ENCODE results near the gene VIT. TPM values are rescaled to one million over a fixed set of nuclear protein-coding genes. Genes with fewer than 3 reads are reported as not detected.

The VIT gene
- total and polyA plus RNA-seq, 2 experiments from 2014 or later: not detected

DNA sequence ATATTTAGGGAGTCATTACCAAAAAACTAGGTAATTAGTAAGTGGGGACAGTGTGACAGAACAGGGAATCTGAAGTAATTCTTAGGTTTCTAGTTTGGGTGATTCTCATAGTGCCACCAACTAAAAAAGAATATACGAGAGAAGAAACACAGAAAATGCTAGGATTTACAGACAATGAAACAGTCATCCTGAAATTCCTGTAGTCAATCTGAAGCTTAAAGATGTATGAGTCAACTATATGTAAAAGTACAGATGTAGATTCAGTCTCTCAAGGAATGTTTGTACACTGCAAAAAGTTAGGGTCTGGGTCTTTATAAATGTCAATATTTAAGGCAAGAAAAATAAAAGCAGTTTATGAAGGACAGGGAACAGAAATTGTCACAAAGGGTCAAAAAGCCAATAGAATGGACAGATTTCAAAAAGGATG lies 162.9 kb downstream of the VIT start:
- Mint-ChIP-seq H3K27me3 (ENCODE audit: insufficient read depth, low read depth, poor library complexity) (no peaks in the 10 kb centered on the region), H3K9me3 (no peaks in the 10 kb centered on the region), H3K4me3 (no peak overlapping the region), H3K36me3 (ENCODE audit: low read depth) (peaks cover 29% of the 10 kb centered on the region), H3K27ac (no peak overlapping the region), H3K4me1 (peaks cover 5% of the 10 kb centered on the region)
- Histone ChIP-seq H3K36me3 (ENCODE audit: insufficient read depth) (no peaks in the 10 kb centered on the region; the same call in 1 of the 2 replicates), H3K27ac (ENCODE audit: low read depth) (peak overlapping the region; percentile 30; the same call in 1 of the 2 replicates), H3K27me3 (ENCODE audit: insufficient read depth) (no peaks in the 10 kb centered on the region), H2AFZ (no peak overlapping the region), H3K4me2 (no peak overlapping the region), H3K4me3 (no peak overlapping the region), H3K79me2 (replicated peaks; ENCODE audit: insufficient read depth) (no peaks in the 10 kb centered on the region), H3F3A (replicated peaks; ENCODE audit: low read depth) (no peaks in the 10 kb centered on the region), H4K20me1 (replicated peaks; ENCODE audit: insufficient read depth) (no peaks in the 10 kb centered on the region), H3K4me1 (ENCODE audit: insufficient read depth) (peaks cover 18% of the 10 kb centered on the region), H3K9me2 (ENCODE audit: insufficient read depth) (no peaks in the 10 kb centered on the region)
- DNase-seq (ENCODE audit: low spot score) (no peak), ATAC-seq (no peak)
- no peak for TF ChIP-seq CREB1 (CRISPR knock-in tag; IDR thresholded peaks at IDR 0.05; ENCODE audit: low read depth)
- TF ChIP-seq, protein P1, sequence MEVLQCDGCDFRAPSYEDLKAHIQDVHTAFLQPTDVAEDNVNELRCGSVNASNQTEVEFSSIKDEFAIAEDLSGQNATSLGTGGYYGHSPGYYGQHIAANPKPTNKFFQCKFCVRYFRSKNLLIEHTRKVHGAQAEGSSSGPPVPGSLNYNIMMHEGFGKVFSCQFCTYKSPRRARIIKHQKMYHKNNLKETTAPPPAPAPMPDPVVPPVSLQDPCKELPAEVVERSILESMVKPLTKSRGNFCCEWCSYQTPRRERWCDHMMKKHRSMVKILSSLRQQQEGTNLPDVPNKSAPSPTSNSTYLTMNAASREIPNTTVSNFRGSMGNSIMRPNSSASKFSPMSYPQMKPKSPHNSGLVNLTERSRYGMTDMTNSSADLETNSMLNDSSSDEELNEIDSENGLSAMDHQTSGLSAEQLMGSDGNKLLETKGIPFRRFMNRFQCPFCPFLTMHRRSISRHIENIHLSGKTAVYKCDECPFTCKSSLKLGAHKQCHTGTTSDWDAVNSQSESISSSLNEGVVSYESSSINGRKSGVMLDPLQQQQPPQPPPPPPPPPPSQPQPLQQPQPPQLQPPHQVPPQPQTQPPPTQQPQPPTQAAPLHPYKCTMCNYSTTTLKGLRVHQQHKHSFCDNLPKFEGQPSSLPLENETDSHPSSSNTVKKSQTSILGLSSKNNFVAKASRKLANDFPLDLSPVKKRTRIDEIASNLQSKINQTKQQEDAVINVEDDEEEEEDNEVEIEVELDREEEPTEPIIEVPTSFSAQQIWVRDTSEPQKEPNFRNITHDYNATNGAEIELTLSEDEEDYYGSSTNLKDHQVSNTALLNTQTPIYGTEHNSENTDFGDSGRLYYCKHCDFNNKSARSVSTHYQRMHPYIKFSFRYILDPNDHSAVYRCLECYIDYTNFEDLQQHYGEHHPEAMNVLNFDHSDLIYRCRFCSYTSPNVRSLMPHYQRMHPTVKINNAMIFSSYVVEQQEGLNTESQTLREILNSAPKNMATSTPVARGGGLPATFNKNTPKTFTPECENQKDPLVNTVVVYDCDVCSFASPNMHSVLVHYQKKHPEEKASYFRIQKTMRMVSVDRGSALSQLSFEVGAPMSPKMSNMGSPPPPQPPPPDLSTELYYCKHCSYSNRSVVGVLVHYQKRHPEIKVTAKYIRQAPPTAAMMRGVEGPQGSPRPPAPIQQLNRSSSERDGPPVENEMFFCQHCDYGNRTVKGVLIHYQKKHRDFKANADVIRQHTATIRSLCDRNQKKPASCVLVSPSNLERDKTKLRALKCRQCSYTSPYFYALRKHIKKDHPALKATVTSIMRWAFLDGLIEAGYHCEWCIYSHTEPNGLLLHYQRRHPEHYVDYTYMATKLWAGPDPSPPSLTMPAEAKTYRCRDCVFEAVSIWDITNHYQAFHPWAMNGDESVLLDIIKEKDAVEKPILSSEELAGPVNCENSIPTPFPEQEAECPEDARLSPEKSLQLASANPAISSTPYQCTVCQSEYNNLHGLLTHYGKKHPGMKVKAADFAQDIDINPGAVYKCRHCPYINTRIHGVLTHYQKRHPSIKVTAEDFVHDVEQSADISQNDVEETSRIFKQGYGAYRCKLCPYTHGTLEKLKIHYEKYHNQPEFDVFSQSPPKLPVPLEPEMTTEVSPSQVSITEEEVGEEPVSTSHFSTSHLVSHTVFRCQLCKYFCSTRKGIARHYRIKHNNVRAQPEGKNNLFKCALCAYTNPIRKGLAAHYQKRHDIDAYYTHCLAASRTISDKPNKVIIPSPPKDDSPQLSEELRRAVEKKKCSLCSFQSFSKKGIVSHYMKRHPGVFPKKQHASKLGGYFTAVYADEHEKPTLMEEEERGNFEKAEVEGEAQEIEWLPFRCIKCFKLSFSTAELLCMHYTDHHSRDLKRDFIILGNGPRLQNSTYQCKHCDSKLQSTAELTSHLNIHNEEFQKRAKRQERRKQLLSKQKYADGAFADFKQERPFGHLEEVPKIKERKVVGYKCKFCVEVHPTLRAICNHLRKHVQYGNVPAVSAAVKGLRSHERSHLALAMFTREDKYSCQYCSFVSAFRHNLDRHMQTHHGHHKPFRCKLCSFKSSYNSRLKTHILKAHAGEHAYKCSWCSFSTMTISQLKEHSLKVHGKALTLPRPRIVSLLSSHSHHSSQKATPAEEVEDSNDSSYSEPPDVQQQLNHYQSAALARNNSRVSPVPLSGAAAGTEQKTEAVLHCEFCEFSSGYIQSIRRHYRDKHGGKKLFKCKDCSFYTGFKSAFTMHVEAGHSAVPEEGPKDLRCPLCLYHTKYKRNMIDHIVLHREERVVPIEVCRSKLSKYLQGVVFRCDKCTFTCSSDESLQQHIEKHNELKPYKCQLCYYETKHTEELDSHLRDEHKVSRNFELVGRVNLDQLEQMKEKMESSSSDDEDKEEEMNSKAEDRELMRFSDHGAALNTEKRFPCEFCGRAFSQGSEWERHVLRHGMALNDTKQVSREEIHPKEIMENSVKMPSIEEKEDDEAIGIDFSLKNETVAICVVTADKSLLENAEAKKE (CRISPR knock-in tag; IDR thresholded peaks at IDR 0.05): no peak
- TF ChIP-seq, protein P2, sequence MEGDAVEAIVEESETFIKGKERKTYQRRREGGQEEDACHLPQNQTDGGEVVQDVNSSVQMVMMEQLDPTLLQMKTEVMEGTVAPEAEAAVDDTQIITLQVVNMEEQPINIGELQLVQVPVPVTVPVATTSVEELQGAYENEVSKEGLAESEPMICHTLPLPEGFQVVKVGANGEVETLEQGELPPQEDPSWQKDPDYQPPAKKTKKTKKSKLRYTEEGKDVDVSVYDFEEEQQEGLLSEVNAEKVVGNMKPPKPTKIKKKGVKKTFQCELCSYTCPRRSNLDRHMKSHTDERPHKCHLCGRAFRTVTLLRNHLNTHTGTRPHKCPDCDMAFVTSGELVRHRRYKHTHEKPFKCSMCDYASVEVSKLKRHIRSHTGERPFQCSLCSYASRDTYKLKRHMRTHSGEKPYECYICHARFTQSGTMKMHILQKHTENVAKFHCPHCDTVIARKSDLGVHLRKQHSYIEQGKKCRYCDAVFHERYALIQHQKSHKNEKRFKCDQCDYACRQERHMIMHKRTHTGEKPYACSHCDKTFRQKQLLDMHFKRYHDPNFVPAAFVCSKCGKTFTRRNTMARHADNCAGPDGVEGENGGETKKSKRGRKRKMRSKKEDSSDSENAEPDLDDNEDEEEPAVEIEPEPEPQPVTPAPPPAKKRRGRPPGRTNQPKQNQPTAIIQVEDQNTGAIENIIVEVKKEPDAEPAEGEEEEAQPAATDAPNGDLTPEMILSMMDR (conservative IDR thresholded peaks at IDR 0.05; ENCODE audit: low read depth in 2 of 2): no peak

DNA sequence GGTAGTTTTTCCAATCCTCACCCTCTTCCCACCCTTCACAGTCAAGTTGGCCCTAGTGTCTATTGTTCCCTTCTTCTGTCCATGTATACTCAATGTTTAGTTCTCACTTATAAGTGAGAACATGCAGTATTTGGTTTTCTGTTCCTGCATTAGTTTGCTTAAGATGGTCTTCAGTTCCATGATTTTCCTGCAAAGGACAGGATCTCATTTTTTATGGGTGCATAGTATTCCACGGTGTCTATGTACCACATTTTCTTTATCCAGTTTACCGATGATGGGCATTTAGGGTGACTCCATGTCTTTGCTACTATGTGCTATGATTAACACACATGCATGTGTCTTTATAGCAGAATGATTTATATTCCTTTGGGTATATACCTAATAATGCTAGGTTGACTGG lies 165.4 kb downstream of the VIT start:
- no peaks in the 10 kb centered on the region; the same call in 1 of the 2 replicates for H3K36me3 ChIP-seq (ENCODE audit: insufficient read depth)
- Mint-ChIP-seq H3K27ac (no peak overlapping the region), H3K27me3 (ENCODE audit: insufficient read depth, low read depth, poor library complexity) (peaks cover 4% of the 10 kb centered on the region), H3K36me3 (ENCODE audit: low read depth) (peaks cover 44% of the 10 kb centered on the region), H3K4me1 (peaks cover 7% of the 10 kb centered on the region), H3K4me3 (no peak overlapping the region), H3K9me3 (no peaks in the 10 kb centered on the region)
- ATAC-seq: no peak
- H3F3A ChIP-seq (replicated peaks; ENCODE audit: low read depth): no peaks in the 10 kb centered on the region
- H3K27ac ChIP-seq (ENCODE audit: low read depth): no peak overlapping the region
- no peaks in the 10 kb centered on the region for H3K9me2 ChIP-seq (ENCODE audit: insufficient read depth)
- H3K27me3 ChIP-seq (ENCODE audit: insufficient read depth): no peaks in the 10 kb centered on the region
- no peak overlapping the region for H2AFZ ChIP-seq
- no peak for DNase-seq (ENCODE audit: low spot score)
- H3K4me1 ChIP-seq (ENCODE audit: insufficient read depth): 0 out of 2 replicates have a peak, but pooled peaks cover 3% of the 10 kb centered on the region
- no peaks in the 10 kb centered on the region for H3K79me2 ChIP-seq (replicated peaks; ENCODE audit: insufficient read depth)
- no peak for TF ChIP-seq POLR2AphosphoS5 (IDR thresholded peaks at IDR 0.05; ENCODE audit: low read depth)
- H3K4me2 ChIP-seq: no peak overlapping the region
- no peaks in the 10 kb centered on the region for H4K20me1 ChIP-seq (replicated peaks; ENCODE audit: insufficient read depth)
- no peak overlapping the region for H3K4me3 ChIP-seq

Other genes with a start within 250 kb of the VIT start
- gene FEZ2, start 98.5 kb upstream of the VIT start, total RNA-seq (2014; rRNA removed; shearing (Covaris generic)): 25.9 and 28.0 TPM in 2 replicates
- 32.9 and 35.9 TPM in 2 replicates for gene FEZ2, start 98.5 kb upstream of the VIT start, polyA plus RNA-seq (2016; fragmentation: Nextera tagmentation; extraction: Ambion mirVana)

Measured in GM23338 (cell line).